ENCODE results near the gene ERICH6B.

The ERICH6B gene

GRCh38 chr13:45548281-45548680 is 67.3 kb downstream of the ERICH6B start:
- no peak overlapping the region for H3K4me3 ChIP-seq (ENCODE audit: low read length)
- DNase-seq (ENCODE audit: low read depth, low spot score): peak; percentile 4

- DNase-seq (ENCODE audit: low read depth, low spot score): no peak
- H3K4me3 ChIP-seq (ENCODE audit: low read length): no peak overlapping the region
Observed at GRCh38 chr13:45546410-45546765, 69.2 kb downstream of the ERICH6B start.

- no peak for DNase-seq (ENCODE audit: low read depth, low spot score)
- H3K4me3 ChIP-seq (ENCODE audit: low read length): no peak overlapping the region
Observed at GRCh38 chr13:45545686-45546409, 69.7 kb downstream of the ERICH6B start.

- no peak overlapping the region for H3K4me3 ChIP-seq (ENCODE audit: low read length)
- DNase-seq (ENCODE audit: low read depth, low spot score): no peak
Observed at GRCh38 chr13:45544520-45544919, 71.0 kb downstream of the ERICH6B start.

GRCh38 chr13:45542878-45543277 is 72.7 kb downstream of the ERICH6B start:
- DNase-seq (ENCODE audit: low read depth, low spot score): no peak

GRCh38 chr13:45542391-45542790 is 73.1 kb downstream of the ERICH6B start:
- H3K4me3 ChIP-seq (ENCODE audit: low read length): no peak overlapping the region
- no peak for DNase-seq (ENCODE audit: low read depth, low spot score)

More at GRCh38 chr13:45542878-45543277, 72.7 kb downstream of the ERICH6B start:
- H3K4me3 ChIP-seq (ENCODE audit: low read length): no peak overlapping the region

- no peak for DNase-seq (ENCODE audit: low read depth, low spot score)
Observed at GRCh38 chr13:45541806-45542205, 73.7 kb downstream of the ERICH6B start.

GRCh38 chr13:45540864-45541263 is 74.7 kb downstream of the ERICH6B start:
- H3K4me3 ChIP-seq (ENCODE audit: low read length): no peak overlapping the region
- no peak for DNase-seq (ENCODE audit: low read depth, low spot score)

More at GRCh38 chr13:45541806-45542205, 73.7 kb downstream of the ERICH6B start:
- no peak overlapping the region for H3K4me3 ChIP-seq (ENCODE audit: low read length)

- no peak overlapping the region for H3K4me3 ChIP-seq (ENCODE audit: low read length)
- no peak for DNase-seq (ENCODE audit: low read depth, low spot score)
Observed at GRCh38 chr13:45540195-45540594, 75.3 kb downstream of the ERICH6B start.

GRCh38 chr13:45538382-45538781 is 77.2 kb downstream of the ERICH6B start:
- DNase-seq (ENCODE audit: low read depth, low spot score): no peak
- no peak overlapping the region for H3K4me3 ChIP-seq (ENCODE audit: low read length)

GRCh38 chr13:45537516-45537915 is 78.0 kb downstream of the ERICH6B start:
- H3K4me3 ChIP-seq (ENCODE audit: low read length): no peak overlapping the region
- no peak for DNase-seq (ENCODE audit: low read depth, low spot score)

GRCh38 chr13:45536224-45536623 is 79.3 kb downstream of the ERICH6B start:
- DNase-seq (ENCODE audit: low read depth, low spot score): no peak
- no peak overlapping the region for H3K4me3 ChIP-seq (ENCODE audit: low read length)

- DNase-seq (ENCODE audit: low read depth, low spot score): no peak
- no peak overlapping the region for H3K4me3 ChIP-seq (ENCODE audit: low read length)
Observed at GRCh38 chr13:45534604-45535003, 80.9 kb downstream of the ERICH6B start.

GRCh38 chr13:45529758-45530157 is 85.8 kb downstream of the ERICH6B start:
- H3K4me3 ChIP-seq (ENCODE audit: low read length): no peak overlapping the region
- DNase-seq (ENCODE audit: low read depth, low spot score): no peak

GRCh38 chr13:45527699-45528462 is 87.7 kb downstream of the ERICH6B start:
- no peak for DNase-seq (ENCODE audit: low read depth, low spot score)
- no peak overlapping the region for H3K4me3 ChIP-seq (ENCODE audit: low read length)

GRCh38 chr13:45522571-45522970 is 93.0 kb downstream of the ERICH6B start:
- no peak for DNase-seq (ENCODE audit: low read depth, low spot score)
- H3K4me3 ChIP-seq (ENCODE audit: low read length): no peak overlapping the region

GRCh38 chr13:45521297-45521696 is 94.2 kb downstream of the ERICH6B start:
- no peak for DNase-seq (ENCODE audit: low read depth, low spot score)
- no peak overlapping the region for H3K4me3 ChIP-seq (ENCODE audit: low read length)

GRCh38 chr13:45519493-45519892 is 96.0 kb downstream of the ERICH6B start:
- no peak for DNase-seq (ENCODE audit: low read depth, low spot score)
- H3K4me3 ChIP-seq (ENCODE audit: low read length): no peak overlapping the region

- no peak for DNase-seq (ENCODE audit: low read depth, low spot score)
- H3K4me3 ChIP-seq (ENCODE audit: low read length): no peak overlapping the region
Observed at GRCh38 chr13:45518525-45519245, 96.9 kb downstream of the ERICH6B start.

GRCh38 chr13:45516757-45517156 is 98.8 kb downstream of the ERICH6B start:
- no peak overlapping the region for H3K4me3 ChIP-seq (ENCODE audit: low read length)
- DNase-seq (ENCODE audit: low read depth, low spot score): no peak
